ENCODE data around the gene ZNF598.

Gene ZNF598

DNA sequence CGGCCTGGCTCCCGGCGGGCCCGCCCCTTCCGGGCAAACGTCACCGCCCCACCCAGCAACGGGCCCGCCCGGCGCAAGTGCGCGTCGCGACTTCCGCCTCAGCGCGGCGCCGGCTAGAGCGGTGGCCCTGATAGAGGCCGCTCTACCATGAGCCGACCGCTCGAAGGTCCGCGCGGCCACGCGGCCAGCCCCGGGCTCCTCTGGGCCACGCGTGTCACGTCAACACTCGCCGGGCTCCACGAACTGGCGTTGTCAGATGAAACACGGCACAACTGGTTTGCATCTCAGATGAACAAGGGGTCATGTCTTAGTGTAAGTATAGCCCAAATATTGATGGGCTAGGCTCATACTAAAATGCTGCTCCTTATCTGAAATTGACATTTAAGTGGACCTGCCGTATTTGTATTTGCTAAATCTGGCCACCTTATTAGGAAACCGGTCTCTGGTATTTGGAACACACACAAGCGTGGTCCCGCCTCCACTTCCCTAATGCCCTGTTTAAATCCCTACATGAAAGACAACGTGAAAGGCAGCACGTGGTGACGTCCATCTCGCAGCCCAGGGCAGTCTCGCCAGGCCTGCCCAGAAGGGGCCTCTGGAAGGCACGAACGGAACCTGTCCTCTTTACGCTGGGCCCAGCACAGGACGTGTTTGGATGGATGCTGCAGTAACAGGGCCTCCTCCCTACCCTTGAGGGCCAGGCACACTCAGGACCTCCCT is at the start of gene ZNF598:
ZNF598 (minus strand) TSS at position 31 of the 720 bp plus-strand sequence.
- DNase-seq, result peak; percentile 89
- peak; percentile 96 for ATAC-seq

DNA sequence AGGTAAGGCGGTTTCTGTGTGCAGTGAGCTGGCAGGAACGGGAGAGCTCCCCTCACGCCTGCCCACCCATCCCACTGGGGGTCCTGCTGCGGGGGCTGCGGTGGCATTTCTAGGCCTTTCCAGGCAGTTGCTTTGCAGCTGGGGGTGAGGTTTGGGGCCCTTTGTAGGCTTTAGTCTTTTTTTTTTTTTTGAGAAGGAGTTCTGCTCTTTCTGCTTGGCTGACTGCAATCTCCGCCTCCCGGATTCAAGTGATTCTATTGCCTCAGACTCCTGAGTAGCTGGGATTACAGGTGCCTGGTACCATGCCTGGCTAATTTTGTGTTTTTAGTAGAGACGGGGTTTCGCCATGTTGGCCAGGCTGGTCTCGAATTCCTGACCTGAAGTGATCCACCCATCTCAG is 49.3 kb upstream of the ZNF598 start:
- ATAC-seq (no peak), DNase-seq (no peak)

DNA sequence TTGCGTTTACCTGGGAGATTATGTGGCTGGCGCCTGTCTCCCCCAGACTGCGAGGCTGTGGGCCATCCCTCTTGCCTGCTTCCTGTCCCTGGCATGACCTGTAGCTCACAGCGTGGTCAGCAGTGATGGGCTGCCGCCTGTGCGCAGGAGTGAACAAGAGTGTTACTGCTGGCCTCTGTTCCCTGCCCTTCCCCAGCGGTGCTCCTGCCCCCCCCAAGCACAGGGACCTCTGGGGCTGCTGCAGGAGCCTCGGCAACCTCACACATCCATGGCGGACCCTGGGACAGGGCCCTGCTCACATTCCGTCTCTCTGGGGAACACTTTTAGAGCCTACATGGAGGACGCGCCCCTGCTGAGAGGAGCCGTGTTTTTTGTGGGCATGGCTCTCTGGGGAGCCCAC is 48.8 kb upstream of the ZNF598 start:
- no peak for ATAC-seq
- no peak for DNase-seq

GRCh38 chr16:2057438-2057837 is 47.8 kb upstream of the ZNF598 start:
- DNase-seq, result no peak

DNA sequence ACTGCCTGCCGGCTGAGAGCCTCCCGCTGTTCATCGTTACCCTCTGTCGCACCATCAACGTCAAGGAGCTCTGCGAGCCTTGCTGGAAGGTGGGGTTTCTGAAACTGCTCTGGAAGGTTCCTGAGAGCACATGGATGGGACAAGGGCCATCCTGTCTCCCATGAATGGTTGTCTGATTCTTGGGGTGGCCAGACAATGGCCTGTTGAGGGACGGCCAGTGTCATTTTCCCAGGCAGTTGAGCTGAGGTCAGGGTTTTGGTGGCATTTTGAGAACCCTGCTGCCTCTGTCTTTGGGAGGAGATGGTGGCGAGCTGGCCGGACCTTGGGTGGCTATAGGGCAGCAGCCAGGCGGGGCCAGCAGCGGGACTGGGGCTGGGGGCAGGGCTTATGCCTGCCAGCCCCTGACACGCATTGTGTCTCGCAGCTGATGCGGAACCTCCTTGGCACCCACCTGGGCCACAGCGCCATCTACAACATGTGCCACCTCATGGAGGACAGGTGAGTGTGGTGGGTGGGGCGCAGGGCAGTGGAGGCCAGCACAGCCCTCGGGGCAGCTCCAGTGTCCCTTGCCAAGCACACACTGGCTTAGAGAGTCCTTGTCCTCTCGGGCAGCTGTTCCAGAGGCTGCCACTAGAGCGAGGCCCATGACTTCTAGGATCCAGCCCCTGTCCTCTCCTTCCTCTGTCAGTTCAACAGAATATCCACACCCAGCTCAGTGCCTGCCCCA is 47.2 kb upstream of the ZNF598 start:
- ATAC-seq (no peak), DNase-seq (no peak)

More at GRCh38 chr16:2057438-2057837, 47.8 kb upstream of the ZNF598 start:
- no peak for ATAC-seq

GRCh38 chr16:2056077-2056476 is 46.5 kb upstream of the ZNF598 start:
- ATAC-seq, result no peak
- no peak for DNase-seq

DNA sequence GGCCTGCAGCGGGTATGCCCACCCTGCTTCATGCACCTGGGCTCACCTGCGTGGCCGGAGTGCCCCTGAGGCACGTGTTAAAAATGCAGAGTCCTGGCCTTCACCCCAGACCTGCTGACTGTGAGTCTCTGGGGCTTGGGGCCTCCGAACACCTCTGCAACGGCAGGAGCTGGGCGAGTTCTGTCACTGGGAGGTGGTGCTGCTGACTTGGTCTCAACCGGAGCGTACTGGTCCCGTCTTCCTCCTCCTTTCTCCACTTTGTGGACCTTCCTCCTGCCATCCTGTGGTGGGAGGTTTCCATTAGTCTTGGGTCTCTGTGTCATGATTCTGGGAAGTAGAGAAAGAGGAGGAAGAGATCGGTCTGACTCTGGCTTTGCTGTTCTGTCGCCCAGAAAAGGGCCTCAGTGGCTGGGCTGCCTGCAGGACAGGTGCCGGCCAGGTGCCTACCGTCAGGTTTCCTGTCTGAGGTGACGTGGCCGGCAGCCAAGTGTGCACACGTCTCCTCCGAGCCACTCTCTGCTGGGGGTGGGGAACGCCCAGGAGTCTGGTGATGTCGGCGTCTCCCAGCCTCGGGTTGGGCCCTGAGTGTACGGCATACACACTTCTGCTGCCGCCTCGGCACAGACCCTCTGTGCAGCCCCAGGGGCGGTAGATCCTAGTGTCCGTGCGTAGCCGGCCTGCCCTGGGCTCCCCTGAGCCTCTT is 45.1 kb upstream of the ZNF598 start:
- no peak for ATAC-seq
- DNase-seq, result no peak

DNA sequence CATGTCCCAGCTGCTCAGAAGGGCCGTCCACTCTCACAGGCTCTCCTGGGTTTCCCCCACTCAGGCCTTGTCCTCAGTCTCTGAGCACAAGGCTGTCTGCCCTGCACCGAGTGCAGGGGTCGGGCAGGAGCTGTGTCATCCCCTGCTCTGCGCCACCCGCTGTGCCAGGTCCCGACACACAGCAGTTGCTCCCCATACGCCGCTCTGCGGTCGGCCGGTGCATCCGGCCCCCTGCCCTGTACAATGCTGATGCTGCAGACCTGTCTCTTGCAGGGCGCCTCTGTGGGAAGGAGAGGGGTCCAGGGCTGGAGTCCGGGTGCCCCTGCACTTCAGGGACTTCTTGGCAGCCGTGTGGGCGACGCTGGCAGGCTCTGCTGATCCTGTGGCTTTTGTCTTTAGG is 44.3 kb upstream of the ZNF598 start:
- no peak for ATAC-seq

DNA sequence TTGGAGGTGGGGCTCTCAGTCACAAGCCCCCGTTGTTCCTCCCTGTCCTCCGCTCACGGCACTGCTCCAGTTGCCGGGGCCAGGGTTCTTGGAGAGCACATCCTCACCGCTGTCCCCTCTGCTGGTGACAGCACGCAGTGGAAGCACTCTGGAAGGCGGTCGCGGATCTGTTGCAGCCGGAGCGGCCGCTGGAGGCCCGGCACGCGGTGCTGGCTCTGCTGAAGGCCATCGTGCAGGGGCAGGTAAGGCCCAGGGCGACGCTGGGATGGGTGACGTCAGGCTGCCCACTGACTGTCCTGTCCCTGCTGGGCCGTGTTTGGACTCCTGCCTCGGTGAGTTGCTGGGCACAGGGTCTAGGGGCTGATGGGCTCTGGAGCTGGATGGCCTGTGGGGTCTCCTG is 43.6 kb upstream of the ZNF598 start:
- DNase-seq (no peak), ATAC-seq (no peak)

More for the DNA sequence above, 44.3 kb upstream of the ZNF598 start:
- DNase-seq, result no peak

- ATAC-seq, result no peak
- DNase-seq, result no peak
These were observed 38.5 kb upstream of the ZNF598 start for GRCh38 chr16:2048116-2048543.

DNA sequence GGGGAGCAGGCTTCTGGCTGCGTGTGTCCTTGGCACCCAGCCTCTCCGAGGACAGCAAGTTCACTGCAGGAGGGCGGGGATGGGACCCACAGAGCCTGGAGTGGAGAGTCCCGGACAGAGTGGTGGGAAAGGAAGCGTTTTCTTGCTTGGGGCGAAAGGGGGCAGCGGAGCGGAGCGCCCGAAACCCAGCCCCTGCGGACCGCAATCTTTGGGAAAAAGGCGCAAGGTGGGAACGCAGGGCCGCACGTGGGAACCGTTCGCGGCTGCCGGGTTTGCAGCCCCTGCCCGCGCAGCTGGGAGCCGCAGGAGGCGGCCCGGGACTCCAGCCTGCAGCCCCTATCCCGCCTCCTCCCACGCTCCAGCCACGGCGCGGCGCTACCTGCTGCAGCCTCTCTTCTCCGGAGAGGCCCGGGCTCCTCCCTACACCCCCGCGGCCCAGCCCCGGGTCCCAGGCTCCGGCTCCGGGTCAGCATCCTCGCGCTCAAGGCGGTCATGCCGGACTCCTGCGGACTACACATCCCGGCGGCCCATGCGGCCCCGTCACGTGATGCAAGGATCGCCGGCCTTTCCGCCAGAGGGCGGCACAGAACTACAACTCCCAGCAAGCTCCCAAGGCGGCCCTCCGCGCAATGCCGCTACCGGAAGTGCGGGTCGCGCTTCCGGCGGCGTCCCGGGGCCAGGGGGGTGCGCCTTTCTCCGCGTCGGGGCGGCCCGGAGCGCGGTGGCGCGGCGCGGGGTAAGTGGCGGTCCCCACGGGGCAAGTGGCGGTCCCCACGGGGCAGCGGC is 37.9 kb upstream of the ZNF598 start, which contains the start of the genes NTHL1 and TSC2:
NTHL1 (minus strand) TSS at position 505 of the 786 bp plus-strand sequence; CDS start at position 494, 11 bp downstream.
TSC2 (plus strand) TSS at position 656 of the 786 bp plus-strand sequence. CDS start 631 bp downstream, outside the sequence.
- ATAC-seq (peak; percentile 98), DNase-seq (peak; percentile 96)

- ATAC-seq (no peak), DNase-seq (no peak)
These were observed 37.3 kb upstream of the ZNF598 start for GRCh38 chr16:2046893-2047329.

- ATAC-seq, result no peak
- no peak for DNase-seq
These were observed 36.6 kb upstream of the ZNF598 start for GRCh38 chr16:2045965-2046892.

DNA sequence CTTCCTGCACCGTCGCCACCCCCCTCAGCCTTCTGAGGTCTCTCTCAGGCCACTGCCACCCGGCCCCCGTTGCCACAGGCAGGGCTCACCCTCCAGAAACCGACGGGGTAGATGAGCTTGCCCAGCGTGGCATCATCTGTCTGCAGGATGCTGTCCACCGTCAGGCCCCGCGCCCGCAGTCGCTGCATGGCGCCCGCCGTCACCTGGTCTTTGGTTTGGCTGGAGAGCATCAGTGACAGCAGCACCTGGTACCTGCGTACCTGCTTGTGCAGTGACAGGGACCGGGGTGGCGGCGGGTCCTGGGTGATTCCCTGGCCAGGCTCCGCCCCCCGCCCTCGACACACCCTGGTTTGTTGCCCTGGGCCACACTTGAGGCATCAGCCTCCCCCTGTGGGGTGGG is 34.9 kb upstream of the ZNF598 start:
- ATAC-seq (no peak), DNase-seq (no peak)

DNA sequence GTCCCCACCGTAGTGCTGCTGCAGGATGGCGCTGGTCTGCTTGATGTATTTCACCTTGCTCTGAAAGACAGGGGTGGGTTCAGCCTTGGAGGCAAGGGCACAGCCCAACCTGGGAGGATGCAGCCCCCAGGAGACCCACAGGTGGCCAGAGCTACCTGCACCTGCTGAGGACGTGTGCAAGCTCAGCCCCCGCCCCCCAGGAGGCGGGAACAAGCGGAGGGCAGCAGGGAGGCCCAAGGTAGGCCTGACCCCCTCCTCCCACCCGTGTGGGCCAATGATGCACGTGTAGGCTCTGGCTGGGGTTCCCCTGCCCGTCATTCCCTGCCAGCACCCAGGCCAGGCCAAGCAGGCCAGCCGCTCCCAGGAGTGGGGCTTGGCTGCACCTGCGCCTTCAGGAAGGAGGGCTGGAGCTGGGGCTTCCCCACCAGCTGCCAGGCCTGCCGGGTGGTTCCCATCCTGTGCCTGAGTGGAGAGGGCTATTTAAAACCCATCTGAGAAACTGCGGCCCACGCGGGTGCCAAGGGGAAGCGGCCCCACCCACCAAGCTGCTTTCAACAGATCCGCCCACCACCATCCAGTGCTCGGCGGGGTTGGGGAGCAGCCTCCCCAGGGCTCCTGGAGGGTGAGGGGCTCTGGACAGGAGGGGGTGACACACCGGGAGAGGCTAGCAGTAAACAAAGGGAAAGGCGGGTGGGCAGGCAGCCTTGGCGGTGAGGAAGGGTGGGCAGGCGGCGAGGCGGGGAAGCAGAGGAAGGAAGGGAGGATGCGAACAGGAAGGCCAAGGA is 34.2 kb upstream of the ZNF598 start:
- DNase-seq (no peak), ATAC-seq (no peak)

DNA sequence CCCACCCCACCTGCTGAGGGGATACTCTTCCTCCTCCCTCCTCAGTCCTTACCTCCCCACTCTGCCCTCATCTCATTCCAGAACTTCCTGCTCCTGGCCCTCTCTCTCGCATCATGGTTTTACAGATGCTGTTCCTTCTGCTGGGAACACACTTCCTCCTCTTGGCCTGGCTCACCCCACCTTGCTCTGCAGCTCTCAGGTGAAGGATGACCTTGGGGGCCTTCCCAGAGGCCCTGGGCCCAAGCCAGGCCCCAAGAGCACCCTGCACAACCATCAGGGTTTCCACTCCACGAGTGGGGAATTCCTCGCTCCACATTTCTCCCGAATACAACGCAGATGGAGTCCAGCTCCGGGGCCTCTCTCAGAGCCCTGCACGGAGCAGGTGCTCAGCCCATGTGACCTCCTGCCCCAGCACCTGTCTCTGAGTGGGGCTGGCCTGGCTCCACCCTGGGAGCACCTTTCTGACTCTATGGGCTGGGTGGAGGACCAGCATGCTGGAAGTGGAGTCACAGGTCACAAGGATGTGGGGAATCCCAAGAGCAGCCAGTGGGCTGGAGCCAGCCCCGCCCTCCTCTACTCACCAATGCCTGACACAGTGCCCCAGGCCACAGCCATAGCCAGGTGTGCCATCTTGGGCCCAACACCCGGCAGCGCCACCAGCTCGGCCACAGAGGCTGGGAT is 33.5 kb upstream of the ZNF598 start:
- no peak for ATAC-seq
- DNase-seq, result no peak

DNA sequence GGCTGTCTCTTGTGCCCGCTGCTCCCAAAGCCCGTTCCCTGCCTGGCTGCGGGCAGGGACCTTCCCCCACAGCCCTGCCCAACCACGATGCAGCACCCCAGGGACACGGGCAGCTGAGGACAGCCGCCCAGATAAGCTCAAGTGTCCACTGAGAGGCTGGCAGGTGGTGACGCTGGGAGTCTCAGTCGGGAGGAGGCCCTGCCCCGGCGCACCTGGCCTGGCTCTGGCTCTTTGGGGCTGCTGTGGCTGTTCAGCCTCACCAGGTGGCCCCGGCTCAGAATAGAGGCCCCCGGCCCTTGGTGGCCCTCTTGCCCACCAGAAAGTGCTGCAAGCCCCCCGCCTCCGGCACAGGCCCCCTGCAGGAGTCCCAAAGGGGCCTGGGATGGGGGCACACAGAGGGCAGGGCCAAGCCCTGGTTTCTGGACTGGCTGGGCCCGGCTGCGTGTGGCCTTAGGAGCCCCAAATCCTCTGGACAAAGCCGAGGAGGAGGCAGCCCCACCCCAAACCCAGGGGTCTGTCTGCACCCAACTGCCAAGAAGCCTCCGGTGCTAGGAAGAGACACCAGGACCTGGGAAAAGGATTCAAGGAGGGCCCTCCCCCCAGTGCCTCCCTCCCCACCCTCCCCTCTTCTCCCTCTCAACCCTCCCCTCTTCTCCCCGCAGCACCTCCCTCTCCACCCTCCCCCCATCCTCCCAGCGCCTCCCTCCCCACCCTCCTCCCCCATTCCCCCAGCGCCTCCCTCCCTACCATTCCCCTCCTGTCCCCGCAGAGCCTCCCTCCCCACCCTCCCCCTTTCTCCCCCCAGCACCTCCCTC is 32.8 kb upstream of the ZNF598 start:
- DNase-seq (no peak), ATAC-seq (no peak)

DNA sequence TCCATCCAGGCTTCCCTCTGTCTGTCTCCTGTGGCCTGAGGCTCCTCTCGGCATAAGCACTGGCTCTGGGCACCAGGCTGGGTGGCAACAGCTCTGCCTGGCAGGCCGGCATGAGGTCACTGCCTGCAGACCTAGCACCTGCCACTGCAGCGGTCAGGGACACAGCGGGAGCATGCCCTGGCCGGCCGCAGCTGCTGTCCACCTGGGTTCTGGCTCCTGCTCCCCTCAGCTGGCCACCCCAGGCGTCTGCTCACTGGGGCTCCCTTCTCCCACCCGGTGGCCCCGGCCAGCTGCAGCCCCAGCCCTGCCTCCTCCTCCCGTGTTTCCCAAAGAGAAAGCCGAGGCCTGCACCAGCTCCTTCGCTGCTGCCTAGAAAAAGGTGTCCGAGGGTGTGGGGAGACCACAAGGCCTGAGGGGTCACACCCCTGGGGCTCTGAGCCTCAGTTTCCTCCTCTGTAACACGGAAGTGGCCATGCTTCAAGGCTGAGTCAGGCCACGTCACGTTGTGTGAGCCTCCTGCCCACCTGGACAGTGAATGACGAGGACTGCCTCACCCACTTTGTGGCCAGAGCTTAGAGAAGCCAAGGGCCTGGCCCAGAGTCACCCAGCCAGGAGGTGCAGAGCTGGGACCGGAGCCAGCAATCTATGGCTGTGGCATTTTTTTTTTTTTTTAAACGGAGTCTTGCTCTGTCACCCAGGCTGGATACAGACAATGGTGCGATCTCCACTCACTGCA is 31.3 kb upstream of the ZNF598 start:
- ATAC-seq (no peak), DNase-seq (no peak)

Data from stimulated activated naive CD8-positive, alpha-beta T cell treated with anti-CD3 and anti-CD28 coated beads, Interleukin-15, Interleukin-2, amounts not matched to agents 100 U/mL and 50 U/mL, for 24 hours (primary cell).